H1 (cell line): ENCODE measurements around the gene GRK3. TPM values are rescaled to one million over a fixed set of nuclear protein-coding genes. Genes with fewer than 3 reads are reported as not detected.

Experiments
- CTCF ChIA-PET: fragments of 300-600 bp; sonication (Branson Sonifier 250); formaldehyde crosslinking; loops from one replicate; lab custom pipeline; 2021; ENCODE audit not compliant: partially characterized antibody; lab: Charles Lee
- POLR2A ChIA-PET: fragments of 300-600 bp; sonication (Branson Sonifier 250); formaldehyde crosslinking; loops from one replicate; lab custom pipeline; 2021; ENCODE audit warnings: inconsistent platforms; ENCODE audit not compliant: partially characterized antibody; lab: Charles Lee
- DNase-seq, 2 experiments: peaks; one replicate each; pipeline versions ENCODE4 v3.0.0 to v3.0.0-alpha.2; 2010 to 2022; ENCODE audit warnings: low spot score in 2 of 2, low read depth in 1 of 2, mixed read lengths in 1 of 2
- FAIRE-seq: peaks from 2 replicates; lab custom pipeline; 2011; peaks lifted over from hg19 to GRCh38; lab: Jason Lieb, UNC
- H2AFZ ChIP-seq: 2 replicates; pipeline ENCODE4 v1.8.1; 2012; ENCODE audit warnings: low read length, inconsistent platforms
- H2AK5ac ChIP-seq: 2 replicates; pipeline ENCODE4 v1.6.1; 2013; ENCODE audit warnings: low read depth, low read length
- H2BK120ac ChIP-seq: replicated peaks from 2 replicates; pipeline ENCODE3; 2013; ENCODE audit warnings: low read depth, low read length, inconsistent platforms
- H2BK12ac ChIP-seq: 2 replicates; pipeline ENCODE4 v1.6.1; 2013; ENCODE audit warnings: low read depth, low read length
- H2BK15ac ChIP-seq: 2 replicates; pipeline ENCODE4 v1.6.1; 2013; ENCODE audit warnings: low read length
- H2BK20ac ChIP-seq: 2 replicates; pipeline ENCODE4 v1.6.1; 2013; ENCODE audit warnings: low read length
- H2BK5ac ChIP-seq: 2 replicates; pipeline ENCODE4 v1.6.1; 2013; ENCODE audit warnings: low read depth, low read length
- H3K14ac ChIP-seq: 2 replicates; pipeline ENCODE4 v1.6.1; 2013; ENCODE audit warnings: inconsistent platforms; ENCODE audit not compliant: insufficient read length
- H3K18ac ChIP-seq: 2 replicates; pipeline ENCODE4 v1.6.1; 2013; ENCODE audit warnings: low read length; ENCODE audit errors: extremely low read depth
- H3K23ac ChIP-seq: 2 replicates; pipeline ENCODE4 v1.6.1; 2013; ENCODE audit warnings: inconsistent platforms; ENCODE audit not compliant: insufficient read length
- H3K23me2 ChIP-seq: 2 replicates; pipeline ENCODE4 v1.6.1; 2013; ENCODE audit warnings: low read depth, low read length
- H3K27ac ChIP-seq: 2 replicates; pipeline ENCODE4 v1.6.1; 2011; ENCODE audit warnings: low read depth, low read length, inconsistent platforms
- H3K27me3 ChIP-seq, 4 experiments: replicated peaks in 1 of 4; 1 replicate in 1 of 4; 2 replicates in 3 of 4; pipeline versions ENCODE4 v1.6.1 to v1.8.1; 2011 to 2013; ENCODE audit warnings: low read length in 3 of 4, mild to moderate bottlenecking in 3 of 4, inconsistent platforms in 2 of 4, mixed read lengths in 2 of 4, moderate library complexity in 1 of 4; ENCODE audit not compliant: control insufficient read depth in 3 of 4, insufficient read depth in 3 of 4; ENCODE audit errors: extremely low read depth in 1 of 4
- H3K36me3 ChIP-seq, 4 experiments: 2 replicates each; pipeline versions ENCODE4 v1.6.1 to v1.8.1; 2011 to 2013; ENCODE audit warnings: mild to moderate bottlenecking in 4 of 4, low read length in 3 of 4, moderate library complexity in 2 of 4, control low read depth in 1 of 4, inconsistent platforms in 1 of 4; ENCODE audit not compliant: insufficient read depth in 4 of 4, control insufficient read depth in 2 of 4
- H3K4ac ChIP-seq: replicated peaks from 2 replicates; pipeline ENCODE3; 2013; ENCODE audit warnings: low read length, low read depth, mixed read lengths, inconsistent platforms; ENCODE audit not compliant: insufficient read length
- H3K4me1 ChIP-seq, 4 experiments: replicated peaks in 1 of 4; 1 replicate in 1 of 4; 2 replicates in 3 of 4; pipeline versions ENCODE4 v1.6.1 to v1.8.1; 2011 to 2013; ENCODE audit warnings: low read length in 3 of 4, inconsistent platforms in 2 of 4, mixed read lengths in 1 of 4; ENCODE audit not compliant: insufficient read depth in 4 of 4, control insufficient read depth in 3 of 4
- H3K4me2 ChIP-seq, 2 experiments: 2 replicates each; pipeline versions ENCODE4 v1.6.1 to v1.8.1; 2011 to 2013; ENCODE audit warnings: low read depth in 2 of 2, low read length in 2 of 2, control low read depth in 1 of 2, inconsistent platforms in 1 of 2, mild to moderate bottlenecking in 1 of 2; ENCODE audit not compliant: insufficient read depth in 1 of 2
- H3K4me3 ChIP-seq, 4 experiments: fragments of 200-600, 300-600 bp in 1 of 4; sonication (generic), shearing (Covaris generic), sonication (Bioruptor Twin) in 1 of 4; 2 replicates each; pipeline versions ENCODE4 v1.5.1 to v1.8.1; 2011 to 2016; ENCODE audit warnings: low read length in 4 of 4, low read depth in 3 of 4, control low read depth in 2 of 4, inconsistent platforms in 2 of 4, mild to moderate bottlenecking in 2 of 4, mixed read lengths in 1 of 4, moderate library complexity in 1 of 4; ENCODE audit not compliant: insufficient read depth in 2 of 4; ENCODE audit errors: extremely low read depth in 1 of 4
- H3K56ac ChIP-seq: replicated peaks from 2 replicates; pipeline ENCODE3; 2013; ENCODE audit warnings: low read depth, mild to moderate bottlenecking, mixed read lengths, low read length, inconsistent platforms; ENCODE audit not compliant: insufficient read length
- H3K79me1 ChIP-seq: 2 replicates; pipeline ENCODE4 v1.6.1; 2013; ENCODE audit warnings: low read depth, low read length, control low read depth
- H3K79me2 ChIP-seq, 2 experiments: 2 replicates each; pipeline versions ENCODE4 v1.6.1 to v1.8.1; 2012 to 2013; ENCODE audit warnings: low read length in 2 of 2, mild to moderate bottlenecking in 2 of 2, inconsistent platforms in 1 of 2; ENCODE audit not compliant: insufficient read depth in 2 of 2, control insufficient read depth in 1 of 2
- H3K9ac ChIP-seq, 4 experiments: replicated peaks in 1 of 4; 1 replicate in 1 of 4; 2 replicates in 3 of 4; pipeline versions ENCODE4 v1.6.1 to v1.8.1; 2011 to 2013; ENCODE audit warnings: low read depth in 3 of 4, low read length in 3 of 4, control low read depth in 2 of 4, mild to moderate bottlenecking in 2 of 4, moderate library complexity in 2 of 4, inconsistent platforms in 1 of 4; ENCODE audit errors: extremely low read depth in 1 of 4
- H3K9me3 ChIP-seq, 2 experiments: 2 replicates each; pipeline versions ENCODE4 v1.6.1 to v1.8.1; 2012 to 2013; ENCODE audit warnings: mild to moderate bottlenecking in 2 of 2, moderate library complexity in 2 of 2, control low read depth in 1 of 2, inconsistent platforms in 1 of 2, low read depth in 1 of 2, low read length in 1 of 2, mixed read lengths in 1 of 2; ENCODE audit not compliant: insufficient read depth in 2 of 2
- H4K20me1 ChIP-seq, 2 experiments: replicated peaks in 1 of 2; 2 replicates each; pipeline versions ENCODE3 to v1.8.1; 2011 to 2013; ENCODE audit warnings: inconsistent platforms in 2 of 2, low read length in 2 of 2, mild to moderate bottlenecking in 1 of 2; ENCODE audit not compliant: insufficient read depth in 2 of 2, control insufficient read depth in 1 of 2
- H4K5ac ChIP-seq: 2 replicates; pipeline ENCODE4 v1.6.1; 2013; ENCODE audit warnings: low read length, low read depth, mixed read lengths, inconsistent platforms; ENCODE audit not compliant: insufficient read length
- H4K8ac ChIP-seq: 2 replicates; pipeline ENCODE4 v1.8.0; 2013; ENCODE audit warnings: mild to moderate bottlenecking, moderate library complexity, low read length, inconsistent platforms; ENCODE audit not compliant: insufficient read depth; ENCODE audit errors: extremely low read depth
- H4K91ac ChIP-seq: replicated peaks from 2 replicates; pipeline ENCODE3; 2013; ENCODE audit warnings: low read length, mixed read lengths, inconsistent platforms; ENCODE audit not compliant: insufficient read length
- CBX5 ChIP-seq: fragments of 300-800, 300-1000 bp; sonication (generic); IDR thresholded peaks from 2 replicates; pipeline ENCODE4 v1.7.1; 2016; ENCODE audit warnings: antibody characterized with exemption, low read length, low read depth
- EGR1 ChIP-seq: IDR thresholded peaks from 2 replicates; pipeline ENCODE4 v1.6.1; 2011; ENCODE audit warnings: low read depth, low read length, borderline replicate concordance
- NANOG ChIP-seq: IDR thresholded peaks from 2 replicates; pipeline ENCODE4 v1.6.1; 2011; ENCODE audit warnings: low read length, low read depth, mild to moderate bottlenecking, inconsistent platforms; ENCODE audit not compliant: insufficient read depth, poor library complexity, severe bottlenecking
- WGBS, 2 experiments: shearing (Covaris generic) in 1 of 2; methylation state at CpG; one replicate each; pipeline versions ENCODE4 v1.1.6 to v1.1.7; 2013 to 2015; ENCODE audit warnings: low lambda C conversion rate in 2 of 2, mixed read lengths in 2 of 2, inconsistent platforms in 1 of 2, low coverage in 1 of 2, missing lambda C conversion rate in 1 of 2; ENCODE audit not compliant: insufficient replicate concordance in 2 of 2, insufficient coverage in 1 of 2, insufficient read length in 1 of 2; ENCODE audit errors: extremely low coverage in 1 of 2, missing lambda C conversion rate in 1 of 2; 5-methylcytosine and 5-hydroxymethylcytosine counted together
- polyA plus RNA-seq, 7 experiments: library from polyadenylated mRNA; depleted of rRNA in 3 of 7; stranded (reverse) in 5 of 7; unstranded in 2 of 7; fragments of >200 nt in 5 of 7; fragments of 200-250 nt in 2 of 7; gene quantifications; 1 replicate in 5 of 7; 2 replicates in 1 of 7; 4 replicates in 1 of 7; pipeline versions ENCODE4 v1.2.1 to v1.2.3, GENCODE V29; 2011 to 2013; ENCODE audit warnings: missing spikeins in 2 of 7, mixed read lengths in 2 of 7
- total RNA-seq: library from RNA; stranded (reverse); fragmentation: NEBNext Ultra II Directional; extraction: Animal tissue kit (Norgen Biotek cat#: 25700); gene quantifications from 2 replicates; pipeline ENCODE4 v1.2.1, GENCODE V29; 2021

The GRK3 gene
- total and polyA plus RNA-seq, 2 of the 8 experiments (the other 6 are each of a cell fraction or from before 2014, with no cell fraction given): 7.5 to 35.3 TPM

GRCh38 chr22:25748704-25749103 is 184.2 kb downstream of the GRK3 start:
- Histone ChIP-seq H3K4me3 (no peak overlapping the region), H4K20me1 (no peaks in the 10 kb centered on the region), H3K79me1 (no peaks in the 10 kb centered on the region), H3K27ac (no peak overlapping the region), H4K91ac (no peak overlapping the region), H2AFZ (no peak overlapping the region), H3K23ac (no peak overlapping the region), H3K23me2 (no peaks in the 10 kb centered on the region), H2AK5ac (no peak overlapping the region), H3K14ac (no peak overlapping the region), H3K4me2 (no peak overlapping the region), H3K4me1 (no peaks in the 10 kb centered on the region), H3K9ac (no peak overlapping the region), H2BK120ac (no peak overlapping the region), H4K5ac (no peak overlapping the region), H2BK12ac (no peak overlapping the region), H3K36me3 (no peaks in the 10 kb centered on the region), H3K9me3 (no peaks in the 10 kb centered on the region; a peak in 1 of 4 replicates), H2BK15ac (no peak overlapping the region), H3K18ac (no peak overlapping the region), H3K56ac (no peak overlapping the region), H2BK5ac (no peak overlapping the region), H2BK20ac (no peak overlapping the region), H3K4ac (no peak overlapping the region), H3K79me2 (no peaks in the 10 kb centered on the region), H3K27me3 (no peaks in the 10 kb centered on the region), H4K8ac (no peak overlapping the region)
- no peak for FAIRE-seq
- no peak for DNase-seq
- 65% methylated on average over 2 of the region's 2 CpGs; no CpG with 5 or more reads in 1 of the 2 experiments for WGBS, 2 experiments
- no peak for TF ChIP-seq CBX5
- TF ChIP-seq NANOG: no peak
- no peak for TF ChIP-seq EGR1
- CTCF ChIA-PET: interaction anchor here (1.4 kb wide), 1 partner anchor 301 kb away, joined by 4 read pairs; no protein-coding TSS in a partner anchor
- POLR2A ChIA-PET: no interaction called here
